ENCODE results near the gene PTPRF.

PTPRF gene

GRCh38 chr1:43488165-43488564 lies 42.5 kb upstream of the PTPRF start:
- Histone ChIP-seq H2AFZ (ENCODE audit: low read depth, low read length) (no peak overlapping the region), H3K23ac (ENCODE audit: low read length in 2 of 2) (no peak overlapping the region), H3K9me3 (ENCODE audit: control insufficient read depth, low read length) (peaks cover 19% of the 10 kb centered on the region), H3K4me2 (ENCODE audit: low read length, poor library complexity, severe bottlenecking) (no peak overlapping the region), H3K18ac (ENCODE audit: low read depth in 1 of 2, low read length in 2 of 2) (no peak overlapping the region), H3K4me1 (ENCODE audit: control insufficient read depth, insufficient read depth, low read depth, low read length) (no peaks in the 10 kb centered on the region), H3K27me3 (ENCODE audit: control insufficient read depth in 1 of 2, insufficient read depth in 1 of 2, low read length in 2 of 2) (no peaks in the 10 kb centered on the region), H2BK12ac (ENCODE audit: low read length in 2 of 2) (no peak overlapping the region), H3K27ac (ENCODE audit: low read length, poor library complexity, severe bottlenecking) (no peak overlapping the region), H4K91ac (ENCODE audit: low read length) (no peak overlapping the region), H2BK15ac (ENCODE audit: low read depth, poor library complexity, severe bottlenecking) (no peak overlapping the region), H2AK5ac (ENCODE audit: low read length, severe bottlenecking) (no peak overlapping the region), H3K14ac (ENCODE audit: low read length in 2 of 2) (no peak overlapping the region), H2BK5ac (ENCODE audit: low read depth, low read length, poor library complexity, severe bottlenecking) (no peak overlapping the region), H2BK120ac (ENCODE audit: low read depth, low read length) (no peak overlapping the region), H3K4me3 (ENCODE audit: insufficient read depth in 1 of 2, low read depth in 1 of 2, low read length in 2 of 2) (no peak overlapping the region), H3K36me3 (ENCODE audit: control insufficient read depth in 1 of 2, insufficient read depth in 2 of 2, low read depth in 1 of 2, low read length in 2 of 2) (no peaks in the 10 kb centered on the region), H3K9ac (ENCODE audit: low read length) (no peak overlapping the region), H3K79me1 (replicated peaks; ENCODE audit: low read length, poor library complexity, severe bottlenecking) (no peaks in the 10 kb centered on the region), H3K4ac (ENCODE audit: low read depth in 1 of 2, low read length in 2 of 2) (no peak overlapping the region), H4K8ac (ENCODE audit: low read length) (no peak overlapping the region)
- DNase-seq, result no peak
- WGBS, result 92% methylated on average over 1 of the region's 1 CpG

- Histone ChIP-seq H2BK12ac (ENCODE audit: low read length in 2 of 2) (no peak overlapping the region), H3K4me1 (ENCODE audit: control insufficient read depth, insufficient read depth, low read depth, low read length) (peaks cover 1% of the 10 kb centered on the region), H3K4me2 (ENCODE audit: low read length, poor library complexity, severe bottlenecking) (no peak overlapping the region), H3K27me3 (ENCODE audit: control insufficient read depth in 1 of 2, insufficient read depth in 1 of 2, low read length in 2 of 2) (no peaks in the 10 kb centered on the region), H3K14ac (ENCODE audit: low read length in 2 of 2) (no peak overlapping the region), H3K9ac (ENCODE audit: low read length) (no peak overlapping the region), H4K8ac (ENCODE audit: low read length) (no peak overlapping the region), H2BK5ac (ENCODE audit: low read depth, low read length, poor library complexity, severe bottlenecking) (no peak overlapping the region), H3K4ac (ENCODE audit: low read depth in 1 of 2, low read length in 2 of 2) (no peak overlapping the region), H3K36me3 (ENCODE audit: control insufficient read depth in 1 of 2, insufficient read depth in 2 of 2, low read depth in 1 of 2, low read length in 2 of 2) (no peaks in the 10 kb centered on the region), H3K9me3 (ENCODE audit: control insufficient read depth, low read length) (peaks cover 19% of the 10 kb centered on the region), H4K91ac (ENCODE audit: low read length) (no peak overlapping the region), H2AK5ac (ENCODE audit: low read length, severe bottlenecking) (no peak overlapping the region), H2AFZ (ENCODE audit: low read depth, low read length) (no peak overlapping the region), H3K23ac (ENCODE audit: low read length in 2 of 2) (no peak overlapping the region), H3K79me1 (replicated peaks; ENCODE audit: low read length, poor library complexity, severe bottlenecking) (no peaks in the 10 kb centered on the region), H2BK120ac (ENCODE audit: low read depth, low read length) (no peak overlapping the region), H3K27ac (ENCODE audit: low read length, poor library complexity, severe bottlenecking) (no peak overlapping the region), H2BK15ac (ENCODE audit: low read depth, poor library complexity, severe bottlenecking) (no peak overlapping the region), H3K4me3 (ENCODE audit: insufficient read depth in 1 of 2, low read depth in 1 of 2, low read length in 2 of 2) (no peak overlapping the region), H3K18ac (ENCODE audit: low read depth in 1 of 2, low read length in 2 of 2) (no peak overlapping the region)
- 89% methylated on average over 1 of the region's 1 CpG for WGBS
- DNase-seq, result no peak
Observed at GRCh38 chr1:43491061-43491460, 39.6 kb upstream of the PTPRF start.

- Histone ChIP-seq H2BK5ac (ENCODE audit: low read depth, low read length, poor library complexity, severe bottlenecking) (no peak overlapping the region), H2BK12ac (ENCODE audit: low read length in 2 of 2) (no peak overlapping the region), H3K27ac (ENCODE audit: low read length, poor library complexity, severe bottlenecking) (no peak overlapping the region), H2BK15ac (ENCODE audit: low read depth, poor library complexity, severe bottlenecking) (no peak overlapping the region), H3K36me3 (ENCODE audit: control insufficient read depth in 1 of 2, insufficient read depth in 2 of 2, low read depth in 1 of 2, low read length in 2 of 2) (no peaks in the 10 kb centered on the region), H3K9ac (ENCODE audit: low read length) (no peak overlapping the region), H3K23ac (ENCODE audit: low read length in 2 of 2) (no peak overlapping the region), H3K4ac (ENCODE audit: low read depth in 1 of 2, low read length in 2 of 2) (no peak overlapping the region), H3K18ac (ENCODE audit: low read depth in 1 of 2, low read length in 2 of 2) (peak overlapping the region in 1 of 2 experiments; percentile 48), H3K14ac (ENCODE audit: low read length in 2 of 2) (no peak overlapping the region), H3K79me1 (replicated peaks; ENCODE audit: low read length, poor library complexity, severe bottlenecking) (no peaks in the 10 kb centered on the region), H2BK120ac (ENCODE audit: low read depth, low read length) (no peak overlapping the region), H3K9me3 (ENCODE audit: control insufficient read depth, low read length) (peaks cover 14% of the 10 kb centered on the region), H3K4me2 (ENCODE audit: low read length, poor library complexity, severe bottlenecking) (no peak overlapping the region), H3K4me3 (ENCODE audit: insufficient read depth in 1 of 2, low read depth in 1 of 2, low read length in 2 of 2) (no peak overlapping the region), H4K8ac (ENCODE audit: low read length) (no peak overlapping the region), H2AK5ac (ENCODE audit: low read length, severe bottlenecking) (no peak overlapping the region), H2AFZ (ENCODE audit: low read depth, low read length) (no peak overlapping the region), H4K91ac (ENCODE audit: low read length) (no peak overlapping the region), H3K27me3 (ENCODE audit: control insufficient read depth in 1 of 2, insufficient read depth in 1 of 2, low read length in 2 of 2) (no peaks in the 10 kb centered on the region), H3K4me1 (ENCODE audit: control insufficient read depth, insufficient read depth, low read depth, low read length) (peaks cover 1% of the 10 kb centered on the region)
- DNase-seq, result no peak
- WGBS, result 76% methylated on average over 2 of the region's 2 CpGs
Observed at GRCh38 chr1:43492826-43493225, 37.9 kb upstream of the PTPRF start.

- Histone ChIP-seq H3K18ac (ENCODE audit: low read depth in 1 of 2, low read length in 2 of 2) (peak overlapping the region; percentile 8 to 43), H2BK120ac (ENCODE audit: low read depth, low read length) (no peak overlapping the region), H2BK12ac (ENCODE audit: low read length in 2 of 2) (peak overlapping the region in 1 of 2 experiments; percentile 63), H3K27ac (ENCODE audit: low read length, poor library complexity, severe bottlenecking) (peak overlapping the region; percentile 54), H3K9ac (ENCODE audit: low read length) (peak overlapping the region; percentile 1), H2BK5ac (ENCODE audit: low read depth, low read length, poor library complexity, severe bottlenecking) (peak overlapping the region; percentile 61), H3K23ac (ENCODE audit: low read length in 2 of 2) (no peak overlapping the region), H4K8ac (ENCODE audit: low read length) (peak overlapping the region; percentile 27), H3K4ac (ENCODE audit: low read depth in 1 of 2, low read length in 2 of 2) (no peak overlapping the region), H4K91ac (ENCODE audit: low read length) (no peak overlapping the region), H3K14ac (ENCODE audit: low read length in 2 of 2) (no peak overlapping the region), H2AFZ (ENCODE audit: low read depth, low read length) (peak overlapping the region; percentile 81), H3K79me1 (replicated peaks; ENCODE audit: low read length, poor library complexity, severe bottlenecking) (no peaks in the 10 kb centered on the region), H3K9me3 (ENCODE audit: control insufficient read depth, low read length) (peaks cover 7% of the 10 kb centered on the region), H3K4me2 (ENCODE audit: low read length, poor library complexity, severe bottlenecking) (peak overlapping the region; percentile 38), H2BK15ac (ENCODE audit: low read depth, poor library complexity, severe bottlenecking) (no peak overlapping the region), H3K36me3 (ENCODE audit: control insufficient read depth in 1 of 2, insufficient read depth in 2 of 2, low read depth in 1 of 2, low read length in 2 of 2) (no peaks in the 10 kb centered on the region), H3K4me3 (ENCODE audit: insufficient read depth in 1 of 2, low read depth in 1 of 2, low read length in 2 of 2) (peak overlapping the region in 1 of 2 experiments; percentile 12), H2AK5ac (ENCODE audit: low read length, severe bottlenecking) (no peak overlapping the region), H3K4me1 (ENCODE audit: control insufficient read depth, insufficient read depth, low read depth, low read length) (peaks cover 1% of the 10 kb centered on the region), H3K27me3 (ENCODE audit: control insufficient read depth in 1 of 2, insufficient read depth in 1 of 2, low read length in 2 of 2) (no peaks in the 10 kb centered on the region)
- WGBS, result 45% methylated on average over 10 of the region's 11 CpGs
- DNase-seq, result peak; percentile 42
Observed at GRCh38 chr1:43493661-43494450, 36.8 kb upstream of the PTPRF start.
